A673 (cell line): Measurements from ENCODE around the gene TRIM27.

Experiments used
- EZH2 ChIP-seq: fragments of 200-600 bp; sonication (generic); IDR thresholded peaks from 2 replicates; pipeline ENCODE4 v1.6.1; 2017; ENCODE audit warnings: borderline replicate concordance, low read depth, mild to moderate bottlenecking, mixed read lengths, antibody characterized with exemption, low read length; ENCODE audit not compliant: poor library complexity, severe bottlenecking
- TF ChIP-seq, protein P1 (sequence below): fragments of 300-800, 200-600 bp; sonication (generic); conservative IDR thresholded peaks from 2 replicates; pipeline ENCODE4 v1.5.1; 2017; ENCODE audit warnings: low read depth, mild to moderate bottlenecking, antibody characterized with exemption, low read length, moderate library complexity, mixed read lengths

GRCh38 chr6:28922004-28922820, 1.6 kb downstream of the TRIM27 start:
- no peak for TF ChIP-seq EZH2
- TF ChIP-seq, protein P1, sequence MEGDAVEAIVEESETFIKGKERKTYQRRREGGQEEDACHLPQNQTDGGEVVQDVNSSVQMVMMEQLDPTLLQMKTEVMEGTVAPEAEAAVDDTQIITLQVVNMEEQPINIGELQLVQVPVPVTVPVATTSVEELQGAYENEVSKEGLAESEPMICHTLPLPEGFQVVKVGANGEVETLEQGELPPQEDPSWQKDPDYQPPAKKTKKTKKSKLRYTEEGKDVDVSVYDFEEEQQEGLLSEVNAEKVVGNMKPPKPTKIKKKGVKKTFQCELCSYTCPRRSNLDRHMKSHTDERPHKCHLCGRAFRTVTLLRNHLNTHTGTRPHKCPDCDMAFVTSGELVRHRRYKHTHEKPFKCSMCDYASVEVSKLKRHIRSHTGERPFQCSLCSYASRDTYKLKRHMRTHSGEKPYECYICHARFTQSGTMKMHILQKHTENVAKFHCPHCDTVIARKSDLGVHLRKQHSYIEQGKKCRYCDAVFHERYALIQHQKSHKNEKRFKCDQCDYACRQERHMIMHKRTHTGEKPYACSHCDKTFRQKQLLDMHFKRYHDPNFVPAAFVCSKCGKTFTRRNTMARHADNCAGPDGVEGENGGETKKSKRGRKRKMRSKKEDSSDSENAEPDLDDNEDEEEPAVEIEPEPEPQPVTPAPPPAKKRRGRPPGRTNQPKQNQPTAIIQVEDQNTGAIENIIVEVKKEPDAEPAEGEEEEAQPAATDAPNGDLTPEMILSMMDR = no peak
